Measurements from ENCODE around the gene AHDC1.

The AHDC1 gene

GRCh38 chr1:27576806-27577227, 27.1 kb downstream of the AHDC1 start:
- no peak for DNase-seq

GRCh38 chr1:27575840-27576331, 28.1 kb downstream of the AHDC1 start:
- peak; percentile 23 for DNase-seq

GRCh38 chr1:27574871-27575831, 28.8 kb downstream of the AHDC1 start:
- no peak for DNase-seq

- DNase-seq, result no peak
Measured at GRCh38 chr1:27574001-27574781, 29.8 kb downstream of the AHDC1 start.

- DNase-seq, result no peak
Measured at GRCh38 chr1:27572679-27573426, 31.1 kb downstream of the AHDC1 start.

GRCh38 chr1:27572019-27572678, 31.8 kb downstream of the AHDC1 start:
- DNase-seq, result no peak

- DNase-seq, result no peak
Measured at GRCh38 chr1:27571439-27572018, 32.4 kb downstream of the AHDC1 start.

GRCh38 chr1:27570784-27571183, 33.2 kb downstream of the AHDC1 start:
- DNase-seq, result no peak

GRCh38 chr1:27570356-27570755, 33.6 kb downstream of the AHDC1 start:
- DNase-seq, result no peak

GRCh38 chr1:27569506-27570291, 34.2 kb downstream of the AHDC1 start:
- DNase-seq, result no peak

- DNase-seq, result no peak
Measured at GRCh38 chr1:27569088-27569460, 34.9 kb downstream of the AHDC1 start.

GRCh38 chr1:27568300-27569087, 35.5 kb downstream of the AHDC1 start:
- peak; percentile 98 for DNase-seq

GRCh38 chr1:27567971-27568299, 36.0 kb downstream of the AHDC1 start:
- DNase-seq, result no peak

- no peak for DNase-seq
Measured at GRCh38 chr1:27567146-27567526, 36.8 kb downstream of the AHDC1 start.

GRCh38 chr1:27566462-27567145, 37.3 kb downstream of the AHDC1 start:
- DNase-seq, result no peak

GRCh38 chr1:27564710-27565649, 39.0 kb downstream of the AHDC1 start:
- no peak for DNase-seq

GRCh38 chr1:27563591-27564471, 40.1 kb downstream of the AHDC1 start:
- no peak for DNase-seq

GRCh38 chr1:27563341-27563590, 40.7 kb downstream of the AHDC1 start:
- no peak for DNase-seq

Measured in stimulated activated CD4-positive, alpha-beta T cell treated with anti-CD3 and anti-CD28 coated beads, Interleukin-15, amount 100 ng/mL, for 24 hours (primary cell).